HEK293 (cell line): Measurements from ENCODE around the gene SCYL1.

Source experiments
- ELK4 ChIP-seq: IDR thresholded peaks from 2 replicates; pipeline ENCODE4 v1.6.1; 2011; ENCODE audit warnings: mild to moderate bottlenecking, low read depth, low read length, borderline replicate concordance
- GLI2 ChIP-seq: fragments of 450-650 bp; formaldehyde crosslinking; IDR thresholded peaks from 2 replicates; pipeline ENCODE4; 2017; ENCODE audit warnings: missing biosample characterization, missing genetic modification characterization, low read depth, borderline replicate concordance
- GLIS1 ChIP-seq: fragments of 450-650 bp; formaldehyde crosslinking; IDR thresholded peaks from 2 replicates; pipeline ENCODE4 v1.5.1; 2016; ENCODE audit warnings: missing biosample characterization, missing genetic modification characterization
- IKZF3 ChIP-seq: fragments of 450-650 bp; IDR thresholded peaks from 2 replicates; pipeline ENCODE4 v1.5.0; 2018; ENCODE audit warnings: missing biosample characterization, mild to moderate bottlenecking, missing genetic modification characterization, moderate library complexity
- KLF16 ChIP-seq: fragments of 450-650 bp; formaldehyde crosslinking; IDR thresholded peaks from 2 replicates; pipeline ENCODE4 v1.5.1; 2017; ENCODE audit warnings: missing biosample characterization, missing genetic modification characterization
- MEIS1 ChIP-seq: sonication (generic); formaldehyde crosslinking; IDR thresholded peaks from 2 replicates; pipeline ENCODE4 v1.8.1; 2022; ENCODE audit warnings: missing genetic modification reagents, mild to moderate bottlenecking, borderline replicate concordance
- PBX3 ChIP-seq: sonication (generic); formaldehyde crosslinking; IDR thresholded peaks from 2 replicates; pipeline ENCODE4 v1.8.1; 2022; ENCODE audit warnings: mild to moderate bottlenecking, moderate library complexity, missing genetic modification reagents
- PRDM10 ChIP-seq: fragments of 450-650 bp; formaldehyde crosslinking; IDR thresholded peaks from 2 replicates; pipeline ENCODE4 v1.5.1; 2016; ENCODE audit warnings: missing biosample characterization, missing genetic modification characterization
- YY2 ChIP-seq: fragments of 450-650 bp; formaldehyde crosslinking; IDR thresholded peaks from 2 replicates; pipeline ENCODE4 v1.5.1; 2016; ENCODE audit warnings: missing biosample characterization, missing genetic modification characterization
- ZBTB10 ChIP-seq: fragments of 450-650 bp; formaldehyde crosslinking; IDR thresholded peaks from 2 replicates; pipeline ENCODE4 v1.5.1; 2016; ENCODE audit warnings: missing biosample characterization, missing genetic modification characterization
- ZBTB11 ChIP-seq: fragments of 450-650 bp; formaldehyde crosslinking; conservative IDR thresholded peaks from 2 replicates; pipeline ENCODE4 v1.5.1; 2016; ENCODE audit warnings: low read depth, missing biosample characterization, missing genetic modification characterization
- ZBTB26 ChIP-seq: fragments of 450-650 bp; formaldehyde crosslinking; optimal IDR thresholded peaks from 2 replicates; pipeline ENCODE3; 2016; ENCODE audit warnings: missing biosample characterization, mild to moderate bottlenecking, missing genetic modification characterization
- ZBTB8A ChIP-seq: fragments of 450-650 bp; formaldehyde crosslinking; IDR thresholded peaks from 2 replicates; pipeline ENCODE4 v1.5.1; 2016; ENCODE audit warnings: missing biosample characterization, missing genetic modification characterization
- ZNF155 ChIP-seq: fragments of 450-650 bp; formaldehyde crosslinking; IDR thresholded peaks from 2 replicates; pipeline ENCODE4 v1.5.1; 2016; ENCODE audit warnings: missing biosample characterization, missing genetic modification characterization
- ZNF157 ChIP-seq: fragments of 450-650 bp; formaldehyde crosslinking; IDR thresholded peaks from 2 replicates; pipeline ENCODE4 v1.5.1; 2016; ENCODE audit warnings: missing biosample characterization, missing genetic modification characterization
- ZNF292 ChIP-seq: fragments of 450-650 bp; formaldehyde crosslinking; IDR thresholded peaks from 2 replicates; pipeline ENCODE4 v1.5.1; 2016; ENCODE audit warnings: low read depth, missing biosample characterization, missing genetic modification characterization, borderline replicate concordance
- ZNF311 ChIP-seq: fragments of 450-650 bp; formaldehyde crosslinking; IDR thresholded peaks from 2 replicates; pipeline ENCODE4 v1.5.1; 2017; ENCODE audit warnings: missing biosample characterization, missing genetic modification characterization, borderline replicate concordance
- ZNF394 ChIP-seq: fragments of 450-650 bp; formaldehyde crosslinking; IDR thresholded peaks from 2 replicates; pipeline ENCODE4 v1.5.1; 2016; ENCODE audit warnings: missing biosample characterization, missing genetic modification characterization, mild to moderate bottlenecking, moderate library complexity, borderline replicate concordance
- ZNF549 ChIP-seq: fragments of 450-650 bp; IDR thresholded peaks from 2 replicates; pipeline ENCODE4 v1.5.1; 2018; ENCODE audit warnings: missing biosample characterization, missing genetic modification characterization, mild to moderate bottlenecking, inconsistent platforms, moderate library complexity
- ZNF571 ChIP-seq: fragments of 450-650 bp; formaldehyde crosslinking; IDR thresholded peaks from 2 replicates; pipeline ENCODE4 v1.5.0; 2017; ENCODE audit warnings: missing biosample characterization, missing genetic modification characterization
- ZNF596 ChIP-seq: fragments of 450-650 bp; IDR thresholded peaks from 2 replicates; pipeline ENCODE4 v1.5.0; 2018; ENCODE audit warnings: missing biosample characterization, mild to moderate bottlenecking, missing genetic modification characterization, moderate library complexity
- ZNF704 ChIP-seq: fragments of 450-650 bp; formaldehyde crosslinking; IDR thresholded peaks from 2 replicates; pipeline ENCODE4 v1.5.1; 2016; ENCODE audit warnings: missing biosample characterization, missing genetic modification characterization

The SCYL1 gene

GRCh38 chr11:65497141-65498041 is 27.5 kb upstream of the SCYL1 start (continued):
- TF ChIP-seq ZBTB11 (peak; percentile 24; the same call in 1 of the 2 replicates), ZNF596 (tag by site-specific recombination) (no peak), ELK4 (no peak), KLF16 (tag by site-specific recombination) (peak; percentile 52; the same call in 1 of the 2 replicates), ZBTB26 (peak; percentile 93), ZNF157 (no peak), ZNF155 (no peak), ZNF292 (tag by site-specific recombination) (no peak), YY2 (tag by site-specific recombination) (no peak), ZNF571 (tag by site-specific recombination) (no peak), IKZF3 (tag by site-specific recombination) (no peak), ZBTB8A (peak; percentile 92), PRDM10 (tag by site-specific recombination) (no peak), ZNF549 (tag by site-specific recombination) (no peak), GLI2 (tag by site-specific recombination) (no peak), PBX3 (CRISPR knock-in tag) (peak; percentile 87), ZNF704 (no peak), ZNF311 (tag by site-specific recombination) (no peak), ZBTB10 (tag by site-specific recombination) (peak; percentile 73; the same call in 1 of the 2 replicates), ZNF394 (tag by site-specific recombination) (peak; percentile 70; the same call in 1 of the 2 replicates), GLIS1 (peak; percentile 70), MEIS1 (CRISPR knock-in tag) (no peak)
